Thoracic aorta (tissue), 2 donors: ENCODE data around the gene SCN11A. TPM values are rescaled to one million over a fixed set of nuclear protein-coding genes. Genes with fewer than 3 reads are reported as not detected.

Source experiments
- ATAC-seq: fragments of 150-250 bp; one replicate; pipeline ENCODE4 v1.8.0; 2017; ENCODE audit warnings: low read depth; ENCODE audit not compliant: insufficient number of reproducible peaks, low FRiP score
- DNase-seq: peaks from one replicate; pipeline ENCODE4 v3.0.0-alpha.2; 2020; ENCODE audit warnings: low spot score
- H3K27ac ChIP-seq, 2 donors: fragments of 200-600 bp; sonication (generic); 1 replicate in 1 of 2; 2 replicates in 1 of 2; pipeline ENCODE4 v1.5.1; 2016; ENCODE audit warnings: mild to moderate bottlenecking in 2 of 2, moderate library complexity in 2 of 2
- H3K27me3 ChIP-seq: fragments of 200-600 bp; sonication (generic); replicated peaks from 2 replicates; pipeline ENCODE4 v1.6.0; 2016; ENCODE audit warnings: mild to moderate bottlenecking; ENCODE audit not compliant: insufficient read depth
- H3K36me3 ChIP-seq: fragments of 200-600 bp; sonication (generic); one replicate; pipeline ENCODE4 v1.5.1; 2016
- H3K4me1 ChIP-seq, 2 donors: fragments of 200-600 bp; sonication (generic); 1 replicate in 1 of 2; 2 replicates in 1 of 2; pipeline versions ENCODE4 v1.5.1 to v1.6.0; 2016; ENCODE audit warnings: low read depth in 2 of 2, mild to moderate bottlenecking in 1 of 2; ENCODE audit not compliant: control insufficient read depth in 1 of 2
- H3K4me3 ChIP-seq: fragments of 200-600 bp; sonication (generic); 2 replicates; pipeline ENCODE4 v1.5.1; 2016; ENCODE audit warnings: mild to moderate bottlenecking
- H3K9me3 ChIP-seq: fragments of 200-600 bp; sonication (generic); 2 replicates; pipeline ENCODE4 v1.5.1; 2016
- total RNA-seq, 2 donors: library from RNA; depleted of rRNA; stranded (reverse); fragments of >200 nt; gene quantifications; one replicate each; pipeline versions ENCODE4 v1.1.0 to v1.2.3, GENCODE V29; 2016
- TF ChIP-seq, protein P1 (sequence below): fragments of 200-600 bp; sonication (generic); IDR thresholded peaks from one replicate; pipeline ENCODE4 v1.5.1; 2019; ENCODE audit warnings: antibody characterized with exemption

SCN11A gene
- total RNA-seq, 2 donors from 2014 or later: 0.07 TPM; not detected in 1

DNA sequence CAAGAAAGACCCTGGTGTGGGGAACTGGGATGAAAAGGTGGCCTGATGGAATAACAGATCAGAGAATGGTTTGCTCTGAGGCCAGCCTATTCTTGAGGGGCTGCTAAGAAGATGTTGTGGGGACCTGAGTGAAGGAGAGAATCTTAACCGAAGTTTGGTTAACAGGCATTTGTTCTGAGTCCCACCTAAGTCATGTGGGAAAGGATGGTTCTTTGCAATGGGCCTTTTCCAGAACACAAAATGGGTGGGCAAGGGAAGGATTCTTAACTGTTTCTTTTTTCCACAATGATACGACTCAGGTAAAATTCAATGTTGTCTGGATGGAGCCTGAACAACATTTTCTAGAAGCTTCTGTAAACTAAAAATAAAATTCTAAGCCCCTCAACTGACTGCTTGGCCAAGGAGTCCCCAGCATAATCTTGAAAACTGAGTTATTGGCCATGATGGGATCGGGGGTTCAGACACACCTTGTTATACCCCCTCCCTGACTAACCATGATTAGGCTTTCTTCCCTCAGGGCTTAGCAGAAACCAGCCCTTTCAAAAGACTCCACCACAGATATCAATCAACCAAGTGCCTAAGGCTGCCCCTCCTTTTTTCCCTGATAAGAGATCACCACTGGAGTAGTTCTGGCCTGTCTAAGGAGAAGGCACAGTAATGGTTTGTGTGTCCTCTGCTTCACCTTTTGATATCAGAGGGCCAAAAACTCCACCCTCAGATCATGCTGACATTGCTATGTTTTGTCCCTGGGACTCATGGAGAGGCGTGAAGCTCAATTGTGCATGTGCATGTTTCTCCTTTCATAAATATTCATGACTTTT, 30.1 kb downstream of the SCN11A start:
- Histone ChIP-seq H3K4me1 (no peaks in the 10 kb centered on the region), H3K27me3 (no peaks in the 10 kb centered on the region)
- ATAC-seq: no peak

GRCh38 chr3:39021029-39021428, 30.7 kb downstream of the SCN11A start:
- no peak for ATAC-seq
- DNase-seq: no peak
- Histone ChIP-seq H3K4me3 (no peak overlapping the region), H3K27ac (no peak overlapping the region), H3K36me3 (no peaks in the 10 kb centered on the region), H3K4me1 (no peaks in the 10 kb centered on the region), H3K27me3 (no peaks in the 10 kb centered on the region), H3K9me3 (no peaks in the 10 kb centered on the region)
- TF ChIP-seq, protein P1, sequence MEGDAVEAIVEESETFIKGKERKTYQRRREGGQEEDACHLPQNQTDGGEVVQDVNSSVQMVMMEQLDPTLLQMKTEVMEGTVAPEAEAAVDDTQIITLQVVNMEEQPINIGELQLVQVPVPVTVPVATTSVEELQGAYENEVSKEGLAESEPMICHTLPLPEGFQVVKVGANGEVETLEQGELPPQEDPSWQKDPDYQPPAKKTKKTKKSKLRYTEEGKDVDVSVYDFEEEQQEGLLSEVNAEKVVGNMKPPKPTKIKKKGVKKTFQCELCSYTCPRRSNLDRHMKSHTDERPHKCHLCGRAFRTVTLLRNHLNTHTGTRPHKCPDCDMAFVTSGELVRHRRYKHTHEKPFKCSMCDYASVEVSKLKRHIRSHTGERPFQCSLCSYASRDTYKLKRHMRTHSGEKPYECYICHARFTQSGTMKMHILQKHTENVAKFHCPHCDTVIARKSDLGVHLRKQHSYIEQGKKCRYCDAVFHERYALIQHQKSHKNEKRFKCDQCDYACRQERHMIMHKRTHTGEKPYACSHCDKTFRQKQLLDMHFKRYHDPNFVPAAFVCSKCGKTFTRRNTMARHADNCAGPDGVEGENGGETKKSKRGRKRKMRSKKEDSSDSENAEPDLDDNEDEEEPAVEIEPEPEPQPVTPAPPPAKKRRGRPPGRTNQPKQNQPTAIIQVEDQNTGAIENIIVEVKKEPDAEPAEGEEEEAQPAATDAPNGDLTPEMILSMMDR: no peak

More for the DNA sequence above, 30.1 kb downstream of the SCN11A start:
- H3K27ac ChIP-seq: no peak overlapping the region
- TF ChIP-seq, protein P1: no peak
- H3K9me3 ChIP-seq: no peaks in the 10 kb centered on the region
- no peak overlapping the region for H3K4me3 ChIP-seq
- no peak for DNase-seq
- no peaks in the 10 kb centered on the region for H3K36me3 ChIP-seq

DNA sequence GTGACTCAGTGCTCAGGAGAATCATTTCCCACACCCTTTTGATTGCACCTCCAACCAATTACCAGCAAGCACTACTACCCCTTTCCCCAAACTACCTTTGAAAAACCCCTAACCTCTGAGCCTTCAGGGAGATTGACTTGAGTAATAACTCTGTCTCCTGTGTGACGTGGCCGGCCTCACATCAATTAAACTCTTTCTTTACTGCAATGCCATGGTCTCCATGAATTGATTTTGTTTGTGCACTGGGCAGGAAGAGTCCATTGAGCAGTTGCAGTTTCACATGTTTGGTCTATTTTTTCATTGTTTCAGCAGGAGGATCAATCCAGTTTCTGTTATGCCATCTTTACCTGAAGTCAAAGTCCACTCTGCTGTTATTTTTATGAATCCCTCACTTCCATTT, 32.4 kb downstream of the SCN11A start:
- ATAC-seq: no peak
- no peaks in the 10 kb centered on the region for H3K4me1 ChIP-seq
- TF ChIP-seq, protein P1: no peak
- H3K9me3 ChIP-seq: no peaks in the 10 kb centered on the region
- H3K4me3 ChIP-seq: no peak overlapping the region
- H3K27me3 ChIP-seq: no peaks in the 10 kb centered on the region
- no peak overlapping the region for H3K27ac ChIP-seq
- no peaks in the 10 kb centered on the region for H3K36me3 ChIP-seq
- DNase-seq: no peak

DNA sequence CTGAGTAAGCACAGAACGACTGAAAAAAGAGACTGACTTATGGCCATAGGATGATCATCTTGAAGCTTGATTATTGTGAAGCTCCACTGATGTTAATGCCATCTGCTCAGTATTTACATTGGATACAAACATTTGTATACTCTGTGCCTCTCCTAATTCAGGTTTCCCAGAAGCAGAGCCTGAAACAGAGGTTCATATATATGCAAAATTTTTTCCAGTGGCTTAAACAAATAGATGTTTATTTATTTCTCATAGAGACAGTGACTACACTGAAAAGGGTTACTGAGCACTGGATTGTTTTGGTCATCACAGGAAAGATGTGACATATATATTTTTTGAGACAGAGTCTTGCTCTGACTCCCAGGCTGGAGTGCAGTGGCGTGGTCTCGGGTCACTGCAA, 36.3 kb downstream of the SCN11A start:
- no peaks in the 10 kb centered on the region for H3K27me3 ChIP-seq
- ATAC-seq (no peak), DNase-seq (no peak)
- no peaks in the 10 kb centered on the region for H3K4me1 ChIP-seq
- TF ChIP-seq, protein P1: no peak
- no peaks in the 10 kb centered on the region for H3K36me3 ChIP-seq
- no peak overlapping the region for H3K4me3 ChIP-seq
- H3K9me3 ChIP-seq: no peaks in the 10 kb centered on the region
- no peak overlapping the region for H3K27ac ChIP-seq

DNA sequence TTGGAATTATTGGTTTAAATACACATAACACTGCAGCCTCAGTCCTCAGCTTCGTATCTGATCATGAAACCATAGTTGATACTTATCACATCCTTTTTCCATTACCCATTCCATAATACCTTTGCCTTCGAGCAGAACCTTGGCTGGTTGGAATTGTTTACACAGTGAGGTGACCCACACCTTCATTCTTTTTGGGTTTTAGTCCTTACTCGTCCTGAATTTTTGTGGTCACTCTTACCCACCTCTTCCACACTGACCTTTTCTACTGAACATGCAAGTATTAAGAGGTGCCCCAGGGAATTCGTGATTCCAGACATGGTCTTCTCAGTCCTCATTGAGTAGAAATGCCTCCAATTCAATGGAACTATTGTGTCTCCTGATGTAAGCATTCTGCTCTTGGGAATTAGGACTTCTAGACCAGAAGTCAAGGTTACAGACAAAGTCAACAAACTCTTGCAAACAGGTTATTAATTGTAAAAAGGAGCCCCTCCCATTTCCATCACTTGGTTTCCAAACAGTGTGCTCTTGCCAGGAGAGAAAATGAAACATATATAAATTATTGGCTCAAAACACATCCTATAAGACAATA, 37.7 kb downstream of the SCN11A start:
- TF ChIP-seq, protein P1: no peak
- no peak overlapping the region for H3K4me3 ChIP-seq
- ATAC-seq (no peak), DNase-seq (no peak)
- no peaks in the 10 kb centered on the region for H3K9me3 ChIP-seq
- H3K36me3 ChIP-seq: no peaks in the 10 kb centered on the region
- no peaks in the 10 kb centered on the region for H3K4me1 ChIP-seq
- no peaks in the 10 kb centered on the region for H3K27me3 ChIP-seq
- no peak overlapping the region for H3K27ac ChIP-seq
